GM13976 (cell line): ENCODE data around the gene ACTN2.

Experiments used
- DNase-seq: peaks from one replicate; pipeline ENCODE4 v3.0.0; 2012; ENCODE audit warnings: low spot score
- CTCF ChIP-seq: IDR thresholded peaks from 2 replicates; pipeline ENCODE4 v1.5.1; 2012; ENCODE audit warnings: borderline replicate concordance, mild to moderate bottlenecking; ENCODE audit not compliant: insufficient read depth; ENCODE audit errors: extremely low read depth, missing control alignments, control extremely low read depth
- in situ Hi-C: fragments of 300-500 bp; cut with MboI; formaldehyde crosslinking; loops from one replicate; pipeline ENCODE4 v1.12.0; 2022; ENCODE audit warnings: low sequenced_read_pairs, mixed read lengths, inconsistent platforms; ENCODE audit not compliant: unreplicated experiment

The ACTN2 gene

DNA sequence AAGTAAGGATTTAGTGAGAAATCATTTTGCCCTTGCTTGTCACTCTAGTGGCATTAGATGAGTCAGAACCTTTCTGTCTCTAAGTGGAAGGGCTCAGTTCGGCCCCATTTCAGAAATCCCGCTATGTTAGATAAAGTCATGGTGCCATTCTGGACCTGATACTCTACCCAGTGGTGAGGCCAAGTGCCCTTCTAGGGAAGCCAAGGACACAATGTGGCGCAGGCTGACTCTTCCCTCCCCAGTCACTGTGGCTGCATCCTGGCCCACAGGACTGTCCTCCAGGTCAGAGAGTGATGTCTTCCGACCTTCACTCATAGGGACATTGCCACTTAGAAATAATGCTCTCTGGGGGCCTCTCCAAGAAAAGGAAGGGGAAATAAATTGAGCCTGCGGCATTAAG, 60.5 kb downstream of the ACTN2 start:
- TF ChIP-seq CTCF = no peak
- no peak for DNase-seq
- in situ Hi-C loops = no loop called here

DNA sequence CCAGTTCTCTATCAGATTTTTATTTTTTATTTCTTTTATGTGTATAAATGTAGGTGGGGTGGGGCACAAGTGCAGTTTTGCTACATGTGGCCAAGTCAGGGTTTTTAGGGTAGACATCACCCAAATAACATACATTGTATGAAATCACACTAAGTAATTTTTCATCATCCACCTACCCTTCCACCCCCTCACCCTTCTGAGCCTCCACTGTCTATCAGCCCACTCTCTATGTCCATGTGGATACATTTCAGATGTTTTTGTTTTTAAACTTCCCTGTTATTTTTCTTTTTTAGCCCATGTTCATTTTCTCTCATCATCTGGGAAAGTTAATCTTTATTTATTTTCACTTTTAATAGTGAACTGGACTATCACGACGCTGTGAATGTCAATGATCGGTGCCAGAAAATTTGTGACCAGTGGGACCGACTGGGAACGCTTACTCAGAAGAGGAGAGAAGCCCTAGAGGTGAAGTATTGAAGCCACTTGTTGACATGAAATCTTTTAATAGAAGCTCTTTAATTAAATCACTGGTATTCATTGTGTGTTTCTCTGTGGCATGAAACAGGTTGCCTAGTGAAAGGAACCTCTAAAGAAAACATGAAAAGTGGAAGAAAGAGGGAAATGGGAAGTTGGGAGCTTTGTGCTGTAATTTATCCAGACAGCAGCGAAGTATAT, 61.1 kb downstream of the ACTN2 start:
- no peak for DNase-seq
- TF ChIP-seq CTCF = no peak
- in situ Hi-C loops = no loop called here

DNA sequence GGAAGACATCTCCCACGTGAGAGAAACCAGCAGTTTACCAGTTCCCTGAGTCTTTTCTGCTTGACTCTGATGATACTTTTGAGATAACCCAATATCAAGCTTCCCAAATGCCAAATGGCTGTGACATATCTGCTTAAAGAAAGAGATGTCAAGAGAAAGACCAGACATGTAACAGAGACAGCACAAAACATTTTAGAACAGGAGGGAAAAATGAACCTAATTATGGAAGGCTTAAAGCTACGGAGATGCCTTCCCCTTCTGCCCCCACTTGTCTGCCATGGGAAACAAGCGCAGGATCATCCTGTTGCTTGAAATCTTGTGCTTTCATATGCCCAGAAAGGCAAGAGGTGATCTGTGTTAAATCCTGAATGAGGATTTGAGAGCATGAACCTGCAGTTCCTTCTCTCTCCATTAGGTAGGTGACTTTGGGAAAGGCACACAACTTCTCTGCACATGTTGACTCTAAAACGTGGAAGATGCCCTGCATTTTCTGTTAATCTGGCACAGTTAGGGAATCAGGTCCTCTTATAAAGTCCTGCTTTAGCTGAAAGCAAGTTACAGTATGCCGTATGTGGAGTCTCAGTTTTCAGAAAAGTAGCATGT, 62.1 kb downstream of the ACTN2 start:
- in situ Hi-C loops = no loop called here
- DNase-seq = no peak
- no peak for TF ChIP-seq CTCF

- no peak for TF ChIP-seq CTCF
- in situ Hi-C loops = no loop called here
- no peak for DNase-seq
These were observed 64.6 kb downstream of the ACTN2 start for GRCh38 chr1:236750928-236751327.

GRCh38 chr1:236751385-236751784, 65.1 kb downstream of the ACTN2 start:
- TF ChIP-seq CTCF = no peak
- in situ Hi-C loops = no loop called here
- no peak for DNase-seq

GRCh38 chr1:236751935-236752334, 65.6 kb downstream of the ACTN2 start:
- TF ChIP-seq CTCF = no peak
- in situ Hi-C loops = no loop called here
- DNase-seq = no peak
